Skin epidermis (tissue), 12 donors: ENCODE data around the gene R3HDML.
"Not testable (repeated sequence)": the region's sequence is repeated elsewhere in the genome, so short reads cannot be mapped to it uniquely, and the experiment has no call there.

ENCODE experiments used
- H3K27ac ChIP-seq, 21 experiments: fragments of 200-600 bp; sonication (generic) in 11 of 21; one replicate each; pipeline ENCODE4 v1.5.0; 2020; ENCODE audit warnings: mild to moderate bottlenecking in 3 of 21, inconsistent platforms in 2 of 21, moderate library complexity in 2 of 21
- H3K4me3 ChIP-seq, 7 experiments: fragments of 200-600 bp; sonication (generic) in 2 of 7; one replicate each; pipeline ENCODE4 v1.5.0; 2020; ENCODE audit warnings: inconsistent platforms in 2 of 7, mild to moderate bottlenecking in 2 of 7, moderate library complexity in 1 of 7

The R3HDML gene, protein sequence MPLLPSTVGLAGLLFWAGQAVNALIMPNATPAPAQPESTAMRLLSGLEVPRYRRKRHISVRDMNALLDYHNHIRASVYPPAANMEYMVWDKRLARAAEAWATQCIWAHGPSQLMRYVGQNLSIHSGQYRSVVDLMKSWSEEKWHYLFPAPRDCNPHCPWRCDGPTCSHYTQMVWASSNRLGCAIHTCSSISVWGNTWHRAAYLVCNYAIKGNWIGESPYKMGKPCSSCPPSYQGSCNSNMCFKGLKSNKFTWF

DNA sequence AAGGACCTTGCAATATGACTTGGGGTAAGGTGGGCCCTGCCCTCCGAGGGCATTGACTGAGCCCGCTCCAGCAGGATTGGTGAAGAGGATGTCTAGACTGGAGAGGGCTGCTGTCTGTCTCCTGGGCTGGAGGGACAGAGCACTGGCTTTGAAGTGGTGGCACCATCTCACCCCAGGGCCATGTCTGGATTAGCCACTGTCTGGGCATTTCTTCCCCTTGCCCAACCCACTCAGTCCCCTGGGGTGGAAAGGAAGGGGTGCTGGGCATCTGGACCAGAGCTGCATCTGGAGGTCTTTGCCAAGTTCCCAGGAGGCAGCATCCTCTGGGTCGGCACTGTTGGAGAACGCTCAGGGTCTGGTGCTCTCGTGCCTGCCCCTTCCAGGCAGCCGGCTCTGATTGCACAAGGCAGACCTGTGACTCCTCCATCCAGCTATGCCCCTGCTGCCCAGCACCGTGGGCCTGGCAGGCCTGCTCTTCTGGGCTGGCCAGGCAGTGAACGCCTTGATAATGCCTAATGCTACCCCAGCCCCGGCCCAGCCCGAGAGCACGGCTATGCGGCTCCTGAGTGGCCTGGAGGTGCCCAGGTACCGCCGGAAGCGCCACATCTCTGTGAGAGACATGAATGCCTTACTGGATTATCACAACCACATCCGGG lies at the start of gene R3HDML:
Gene R3HDML, plus strand, starts transcription at position 319 of the 656 bp plus-strand sequence. Its CDS starts 115 bp downstream, at position 434.
- no peak within 1 kb of the TSS for H3K27ac ChIP-seq
- H3K4me3 ChIP-seq = no peak within 1 kb of the TSS

DNA sequence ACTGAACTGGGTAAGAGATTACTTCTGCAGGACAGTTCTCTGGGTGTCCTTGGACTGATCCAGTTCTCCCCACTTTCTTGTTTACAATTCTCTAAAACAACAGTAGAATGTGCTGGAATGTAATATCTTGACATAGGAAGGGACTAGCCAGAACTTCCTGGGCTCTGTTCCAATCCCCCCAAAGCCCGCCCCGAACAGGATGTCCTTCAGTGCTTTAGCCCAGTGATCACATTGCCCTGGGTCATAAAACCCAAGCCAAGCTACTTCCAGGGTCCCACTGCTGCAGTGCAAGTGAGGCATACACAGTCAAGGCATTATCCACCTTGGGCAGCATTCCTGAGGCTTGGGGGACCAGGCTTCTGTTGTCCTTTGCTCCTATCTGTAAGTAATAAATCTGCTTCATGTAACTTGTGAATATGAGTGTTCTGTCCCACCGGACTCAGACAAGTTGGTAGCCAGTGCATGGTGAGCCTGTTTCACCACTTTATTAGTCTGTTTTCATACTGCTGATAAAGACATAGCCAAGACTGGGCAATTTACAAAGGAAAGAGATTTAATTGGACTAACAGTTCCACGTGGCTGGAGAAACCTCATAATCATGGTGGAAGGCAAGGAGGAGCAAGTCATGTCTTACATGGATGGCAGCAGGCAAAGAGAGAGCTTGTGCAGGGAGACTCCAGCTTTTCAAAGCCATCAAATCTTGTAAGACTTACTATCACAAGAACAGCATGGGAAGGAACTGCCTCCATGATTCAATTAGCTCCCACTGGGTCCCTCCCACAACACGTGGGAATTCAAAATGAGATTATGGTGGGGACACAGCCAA lies 49.4 kb upstream of the R3HDML start:
- Histone ChIP-seq H3K4me3 (no peak overlapping the region), H3K27ac (no peak overlapping the region)

DNA sequence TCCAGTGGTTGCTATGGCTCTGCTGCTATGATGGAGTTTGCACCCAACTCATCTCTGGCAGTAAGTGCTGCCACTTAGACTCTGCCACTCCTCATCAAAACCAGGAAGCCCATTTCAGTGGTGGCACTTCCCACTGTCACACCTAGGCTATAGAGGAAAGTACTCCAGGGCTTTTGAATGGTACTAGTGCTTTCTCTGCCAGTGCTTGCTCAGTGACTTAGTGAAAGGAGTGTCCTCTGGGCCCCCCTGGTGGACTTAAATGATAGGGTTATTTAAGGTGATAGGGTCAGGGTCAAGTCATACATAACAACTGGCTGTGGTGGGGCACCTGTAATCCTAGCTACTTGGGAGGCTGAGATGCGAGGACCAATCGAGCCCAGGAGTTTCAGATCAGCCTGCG lies 48.6 kb upstream of the R3HDML start:
- H3K4me3 ChIP-seq = no peak overlapping the region
- H3K27ac ChIP-seq = no peak overlapping the region

DNA sequence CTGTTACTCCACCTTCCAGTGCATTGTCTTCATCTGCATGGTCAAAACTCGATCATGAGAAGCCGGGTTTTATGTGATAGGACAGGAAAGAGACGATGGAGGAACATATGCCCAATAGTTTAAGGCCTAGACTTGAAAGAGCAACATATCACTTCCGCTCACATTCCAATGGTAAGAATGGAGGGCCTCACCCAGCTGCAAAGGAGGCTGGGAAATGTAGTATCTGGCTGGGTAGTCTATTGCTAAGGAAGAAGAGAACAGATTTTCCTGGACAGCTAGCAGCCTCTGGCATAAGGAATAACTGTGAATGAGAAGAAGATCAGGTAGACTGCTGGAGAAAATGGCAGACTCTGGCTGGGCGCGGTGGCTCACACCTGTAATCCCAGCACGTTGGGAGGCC lies 45.1 kb upstream of the R3HDML start:
- H3K27ac ChIP-seq = no peak overlapping the region
- no peak overlapping the region for H3K4me3 ChIP-seq

DNA sequence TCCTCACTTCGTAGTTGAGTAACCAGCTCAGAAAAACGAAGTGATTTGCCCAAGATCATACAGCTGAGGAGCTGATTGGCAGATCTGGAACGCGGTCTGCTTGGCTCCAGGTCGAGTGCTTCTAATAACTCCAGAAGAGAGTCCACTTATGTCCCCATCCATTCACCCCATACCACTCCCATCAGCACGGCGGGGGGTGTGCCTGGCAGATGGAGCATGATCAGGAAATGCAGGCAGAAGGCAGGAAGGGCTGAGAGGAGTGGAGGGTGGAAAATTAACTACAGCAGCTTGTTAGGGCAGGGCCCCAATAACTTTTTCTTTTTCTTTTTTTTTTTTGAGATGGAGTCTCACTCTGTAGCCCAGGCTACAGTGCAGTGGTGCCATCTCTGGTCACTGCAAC lies 40.8 kb upstream of the R3HDML start:
- no peak overlapping the region for H3K4me3 ChIP-seq
- H3K27ac ChIP-seq = no peak overlapping the region

DNA sequence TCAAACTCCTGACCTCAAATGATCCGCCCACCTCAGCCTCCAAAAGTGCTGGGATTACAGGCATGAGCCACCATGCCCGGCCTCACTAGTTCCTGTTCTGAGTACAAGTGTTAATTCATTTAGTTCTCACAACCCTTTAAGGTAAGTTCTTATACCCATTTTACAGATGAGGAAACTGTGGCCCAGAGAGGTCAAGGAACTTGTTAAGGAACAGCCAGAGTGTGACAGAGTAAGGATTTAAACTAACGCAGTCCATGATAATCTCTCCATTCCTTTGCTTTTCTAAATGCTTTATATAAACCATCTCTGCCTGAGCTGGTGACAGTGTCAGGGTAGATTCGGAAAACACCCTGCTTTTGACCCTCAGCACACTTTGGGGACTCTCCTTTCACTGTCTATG lies 39.1 kb upstream of the R3HDML start:
- H3K27ac ChIP-seq = no peak overlapping the region
- no peak overlapping the region for H3K4me3 ChIP-seq

DNA sequence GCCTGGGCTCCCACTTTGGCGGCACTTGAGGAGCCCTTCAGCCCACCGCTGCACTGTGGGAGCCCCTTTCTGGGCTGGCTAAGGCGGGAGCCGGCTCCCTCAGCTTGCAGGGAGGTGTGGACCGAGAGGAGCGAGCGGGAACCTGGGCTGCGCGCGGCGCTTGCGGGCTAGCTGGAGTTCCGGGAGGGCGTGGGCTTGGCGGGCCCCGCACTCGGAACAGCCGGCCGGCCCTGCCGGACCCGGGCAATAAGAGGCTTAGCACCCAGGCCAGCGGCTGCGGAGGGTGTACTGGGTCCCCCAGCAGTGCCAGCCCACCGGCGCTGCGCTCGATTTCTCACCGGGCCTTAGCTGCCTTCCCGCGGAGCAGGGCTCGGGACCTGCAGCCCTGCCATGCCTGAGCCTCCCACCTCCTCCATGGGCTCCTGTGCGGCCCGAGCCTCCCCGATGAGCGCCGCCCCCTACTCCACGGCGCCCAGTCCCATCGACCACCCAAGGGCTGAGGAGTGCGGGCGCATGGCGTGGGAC lies 37.8 kb upstream of the R3HDML start:
- not testable (repeated sequence) for H3K4me3 ChIP-seq, H3K27ac ChIP-seq

DNA sequence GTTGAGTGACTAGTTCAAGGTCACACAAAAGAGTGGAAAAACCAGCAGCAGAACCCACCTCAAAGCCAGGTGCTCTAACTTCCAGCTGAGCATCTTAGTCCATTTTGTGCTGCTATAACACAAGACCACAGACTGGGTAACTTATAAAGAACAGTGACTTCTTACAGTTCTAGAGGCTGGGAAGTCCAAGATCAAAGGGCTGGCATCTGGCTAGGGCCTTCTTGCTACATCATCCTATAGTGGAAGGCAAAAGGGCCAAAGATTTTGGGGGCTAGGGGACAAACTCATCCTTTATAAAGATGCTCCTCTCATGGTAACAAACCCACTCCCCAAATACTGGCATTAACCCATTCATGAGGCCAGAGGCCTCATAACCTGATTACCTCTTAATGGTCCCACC lies 35.6 kb upstream of the R3HDML start:
- Histone ChIP-seq H3K27ac (no peak overlapping the region), H3K4me3 (no peak overlapping the region)

DNA sequence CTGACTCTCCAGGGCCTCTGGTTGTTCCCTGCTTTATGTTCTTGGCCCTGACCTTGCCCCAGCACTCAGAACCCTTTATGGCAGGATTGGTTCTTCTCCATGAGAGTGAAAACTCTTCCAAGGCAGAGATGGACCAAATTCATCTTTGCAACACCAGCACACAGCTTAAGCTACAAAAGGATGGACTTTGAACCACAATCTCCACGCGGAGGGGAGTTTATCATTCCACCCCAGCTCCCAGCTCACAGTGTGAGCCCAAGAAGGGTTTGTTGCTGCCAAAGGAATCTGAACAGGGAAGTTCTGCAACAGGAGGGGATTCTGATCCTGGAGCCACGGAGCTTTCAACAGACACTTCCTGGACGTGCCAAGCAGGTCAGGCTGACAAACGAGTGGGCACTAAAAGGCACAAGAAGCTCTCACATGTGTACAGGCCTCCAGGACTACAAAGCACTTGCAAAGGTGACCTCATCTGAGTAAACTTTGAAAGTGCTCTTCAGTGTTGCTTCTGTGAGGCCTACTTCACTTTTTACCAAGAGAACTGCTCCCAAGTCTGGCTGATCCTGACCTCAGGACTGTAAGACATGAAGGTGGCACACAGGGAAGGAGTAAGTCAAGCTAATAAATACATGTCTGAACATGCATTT lies 34.7 kb upstream of the R3HDML start:
- H3K27ac ChIP-seq = peak overlapping the region in 1 of 21 experiments; percentile 36
- no peak overlapping the region for H3K4me3 ChIP-seq

DNA sequence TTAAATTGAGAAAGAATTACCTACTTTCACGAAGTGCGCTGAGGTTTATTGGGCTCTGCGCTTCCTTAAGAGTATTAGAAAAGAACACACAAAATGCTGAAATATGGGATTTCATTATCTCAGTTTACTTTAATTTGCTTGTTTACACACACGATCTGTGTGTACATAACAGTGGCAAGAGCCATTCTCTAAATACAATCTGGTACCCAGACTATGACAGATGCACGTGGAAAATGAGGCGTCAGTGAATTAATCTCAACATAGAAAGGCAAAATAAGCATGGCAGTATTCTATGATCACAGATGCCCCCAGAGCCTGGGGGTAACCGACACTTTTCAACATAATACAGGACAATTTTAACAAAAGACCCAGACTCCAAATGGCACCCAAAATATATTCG lies 34.1 kb upstream of the R3HDML start:
- no peak overlapping the region for H3K4me3 ChIP-seq
- H3K27ac ChIP-seq = no peak overlapping the region

DNA sequence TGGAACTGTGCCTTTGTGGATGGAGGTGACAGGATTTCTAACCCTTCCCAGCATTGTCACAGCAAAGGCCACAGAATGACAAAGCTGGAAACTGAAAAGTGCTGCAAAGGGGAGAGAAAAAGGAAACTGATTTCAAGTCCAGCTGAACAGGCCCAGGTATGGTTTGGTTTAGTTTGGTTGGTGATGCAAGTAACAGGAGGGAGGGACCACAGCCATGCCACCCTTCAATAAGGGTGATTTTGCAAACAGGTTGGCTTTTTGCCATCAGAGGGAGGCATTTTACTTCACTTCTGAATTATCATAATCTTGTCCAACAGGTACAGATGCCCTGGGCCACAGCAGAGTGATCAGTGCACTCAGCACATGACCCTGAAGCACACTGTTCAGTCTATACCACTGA lies 32.5 kb upstream of the R3HDML start:
- Histone ChIP-seq H3K4me3 (no peak overlapping the region), H3K27ac (no peak overlapping the region)

DNA sequence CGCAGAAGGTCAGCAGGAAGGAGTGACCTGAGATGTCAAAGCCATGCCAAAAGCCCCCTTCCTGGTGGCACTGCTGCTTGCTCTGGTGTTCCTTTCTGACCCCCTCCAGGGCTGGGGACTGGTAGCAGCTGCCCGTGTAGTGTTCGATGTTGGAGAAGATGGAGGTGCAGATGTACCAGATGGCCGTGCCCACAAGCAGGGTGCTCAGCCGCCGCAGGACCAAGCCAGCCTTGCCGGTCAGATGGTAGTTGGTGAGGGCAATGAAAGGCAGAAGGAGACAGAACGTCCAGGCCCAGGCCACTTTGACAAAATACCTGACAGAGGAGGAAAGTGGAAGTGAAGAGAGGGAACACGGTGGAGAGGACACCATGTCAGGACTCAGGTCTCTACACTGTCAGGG lies 29.9 kb upstream of the R3HDML start:
- Histone ChIP-seq H3K4me3 (no peak overlapping the region), H3K27ac (no peak overlapping the region)

DNA sequence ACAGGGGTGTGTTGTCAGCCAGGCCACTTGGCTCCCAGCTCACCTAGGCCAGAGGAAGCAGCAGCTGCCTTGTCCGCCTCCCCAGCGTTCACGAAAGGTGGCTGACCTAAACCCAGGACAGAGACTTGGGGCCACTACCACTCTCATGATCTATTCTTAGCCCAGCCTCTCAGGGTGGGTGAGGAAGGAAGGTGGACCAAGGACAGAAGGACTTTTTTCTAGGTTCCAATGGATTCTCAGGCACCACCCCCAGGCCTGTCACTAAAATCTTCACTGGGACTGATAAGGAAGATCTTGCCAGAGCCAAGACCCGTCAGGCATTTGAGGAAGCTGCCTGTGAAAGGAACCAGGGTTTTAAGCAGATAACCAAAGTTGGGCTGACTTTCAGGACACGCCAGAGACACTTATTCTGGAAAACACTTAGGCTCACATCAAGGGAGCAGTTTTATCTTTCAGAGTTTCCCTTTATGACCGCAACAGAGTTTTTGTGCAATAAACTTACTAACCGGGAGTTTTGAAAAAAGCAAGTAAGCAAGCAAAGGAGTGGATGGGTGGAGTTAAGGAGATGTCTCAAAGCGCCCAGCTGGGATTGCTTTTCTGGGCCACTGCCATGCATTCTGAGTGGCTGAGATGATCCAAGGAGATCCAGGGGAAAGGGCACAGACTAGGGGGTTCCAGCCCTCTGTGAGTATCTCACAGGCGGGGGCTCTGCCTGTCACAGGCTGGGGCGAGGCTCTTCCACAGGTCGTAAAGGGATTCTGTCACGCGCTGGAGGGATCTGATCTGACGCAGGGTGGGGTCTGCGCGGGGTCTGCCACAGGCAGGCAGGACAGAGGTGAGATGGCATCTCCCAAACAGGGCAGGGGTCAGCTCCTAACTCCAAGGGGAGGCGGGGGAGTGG lies 26.8 kb upstream of the R3HDML start:
- peak overlapping the region; percentile 28 to 91 (median 78) for H3K27ac ChIP-seq
- H3K4me3 ChIP-seq = peak overlapping the region; percentile 59 to 86 (median 72)

DNA sequence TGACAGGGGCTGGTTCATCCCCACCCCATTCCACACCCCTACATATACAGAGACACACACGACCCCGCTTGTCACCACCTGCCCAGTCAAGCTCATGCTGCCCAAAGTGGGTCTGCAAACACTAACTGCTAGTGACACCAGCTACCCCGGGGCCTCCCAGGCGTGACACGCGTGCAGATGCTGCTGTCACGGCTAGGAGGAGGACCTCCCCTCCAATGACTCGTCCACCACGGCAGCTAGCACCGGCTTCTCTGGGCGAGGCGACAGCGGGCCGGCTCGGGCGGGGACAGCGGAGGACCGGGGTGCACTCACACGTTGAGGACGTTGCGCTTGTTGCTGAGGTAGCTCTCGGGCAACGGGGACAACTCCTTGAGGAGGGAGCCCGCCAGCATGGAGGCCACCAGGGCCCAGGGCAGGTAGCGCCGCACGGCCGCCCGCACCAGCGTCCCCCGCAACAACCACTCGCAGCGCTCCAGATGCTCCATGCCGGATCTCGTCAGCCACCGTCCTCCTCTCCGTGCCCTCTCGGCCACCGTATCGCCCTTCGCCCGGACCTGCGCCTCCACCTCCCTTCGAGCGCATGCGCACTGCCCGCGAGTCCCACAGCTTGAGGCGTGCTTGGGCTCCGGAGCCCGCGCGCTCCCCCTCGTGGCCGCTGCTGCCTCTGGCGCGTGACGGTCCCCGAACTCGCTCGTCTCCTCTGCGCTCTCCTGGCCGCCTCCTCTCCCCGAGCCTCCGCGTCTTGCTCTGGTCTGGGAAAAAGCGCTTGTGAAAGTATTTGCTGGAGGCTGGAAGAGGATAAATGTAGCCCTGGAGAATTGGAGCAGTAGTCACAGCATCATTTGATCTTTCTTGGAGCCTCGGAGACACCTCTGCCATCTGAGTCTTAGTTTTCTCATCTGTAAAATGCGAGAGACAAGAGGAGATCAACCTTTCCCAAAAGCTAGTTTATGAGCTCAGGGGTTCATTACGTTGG lies 25.9 kb upstream of the R3HDML start, which contains the start of gene FITM2:
Gene FITM2, minus strand, starts transcription at position 539 of the 976 bp plus-strand sequence. Its CDS starts 54 bp downstream, at position 485.
- H3K27ac ChIP-seq = peak within 1 kb of the TSS; percentile 28 to 91 (median 78)

DNA sequence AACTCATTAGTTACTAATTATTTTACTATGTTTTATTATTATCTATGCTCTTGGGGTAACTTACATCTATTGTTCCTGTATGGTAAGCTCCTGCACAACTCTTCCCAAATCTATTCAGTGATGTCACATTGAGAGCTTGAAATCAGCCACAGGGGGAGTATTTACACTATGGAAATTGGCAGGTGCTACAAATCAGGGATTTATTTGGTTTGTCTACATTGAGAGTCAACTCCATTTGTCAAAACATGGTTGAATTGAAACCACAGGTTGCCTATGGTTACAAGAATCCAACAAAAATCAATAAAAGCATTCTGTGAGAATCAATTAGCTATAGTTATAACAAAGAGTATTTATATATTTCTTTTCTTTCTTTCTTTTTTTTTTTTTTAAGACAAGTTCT lies 22.0 kb upstream of the R3HDML start:
- Histone ChIP-seq H3K27ac (no peak overlapping the region), H3K4me3 (no peak overlapping the region)

More for the DNA sequence above, 25.9 kb upstream of the R3HDML start, which contains the start of gene FITM2:
- peak within 1 kb of the TSS; percentile 59 to 86 (median 72) for H3K4me3 ChIP-seq

DNA sequence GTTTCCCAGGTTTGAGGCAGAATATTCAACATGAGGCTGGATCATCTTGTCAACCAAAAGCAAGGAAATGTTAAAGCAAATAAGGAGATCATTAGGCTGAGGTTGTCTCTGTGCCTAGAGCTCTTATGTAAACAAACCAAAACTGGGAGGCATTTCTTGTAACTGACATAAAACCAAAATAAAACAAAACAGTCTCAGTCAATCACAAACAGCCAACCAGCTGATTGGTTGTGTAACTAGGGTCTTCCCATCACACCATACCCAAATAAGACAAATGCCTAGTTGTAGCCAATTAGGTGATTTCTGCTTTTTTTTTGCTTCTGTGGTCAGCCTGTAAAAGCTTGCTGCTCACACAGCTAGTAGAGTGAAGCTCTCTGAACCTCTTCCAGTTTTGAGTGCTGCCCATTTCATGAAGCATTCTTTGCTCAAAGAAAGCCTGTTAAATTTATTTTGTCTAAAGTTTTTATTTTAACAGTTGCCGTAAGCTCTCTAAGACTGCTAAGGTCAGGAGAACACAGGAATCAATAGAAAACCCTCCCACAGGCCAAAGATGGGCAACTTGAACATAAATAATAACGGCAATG lies 16.9 kb upstream of the R3HDML start:
- H3K27ac ChIP-seq = no peak overlapping the region
- H3K4me3 ChIP-seq = no peak overlapping the region

DNA sequence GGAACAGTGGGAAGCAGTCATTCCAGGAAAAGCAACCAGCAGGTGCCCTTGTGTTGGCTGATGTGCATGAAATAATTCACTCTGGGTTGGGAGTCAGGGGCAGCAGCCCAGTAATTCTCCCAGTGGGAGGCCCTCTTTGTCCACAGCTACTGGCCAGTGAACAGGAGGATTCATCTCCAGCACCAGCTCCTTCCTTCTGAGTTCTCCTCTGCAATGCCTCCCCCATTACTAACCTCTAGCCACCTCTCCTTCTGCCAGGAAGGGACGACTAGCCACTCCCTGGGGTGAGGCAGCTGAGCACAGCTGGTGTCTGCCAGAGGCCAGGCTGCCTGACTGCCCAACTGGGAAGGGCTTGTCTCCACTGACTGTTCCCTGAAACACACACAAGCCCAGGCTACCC lies 12.5 kb upstream of the R3HDML start:
- Histone ChIP-seq H3K4me3 (no peak overlapping the region), H3K27ac (no peak overlapping the region)
